Prostate gland (tissue), 2 donors: ENCODE results near the gene BTNL9.

ENCODE experiments used
- POLR2A ChIP-seq: fragments of 450-650 bp; IDR thresholded peaks from one replicate; pipeline ENCODE4 v1.6.1; 2016; ENCODE audit warnings: antibody characterized with exemption, mild to moderate bottlenecking
- POLR2AphosphoS5 ChIP-seq: sonication (generic); formaldehyde crosslinking; IDR thresholded peaks from one replicate; pipeline ENCODE4 v1.6.1; 2017; ENCODE audit warnings: antibody characterized with exemption
- TF ChIP-seq, protein P1 (sequence below), 4 experiments: fragments of 200-600 bp in 2 of 4; fragments of 450-650 bp in 2 of 4; sonication (generic) in 2 of 4; IDR thresholded peaks; 1 replicate in 3 of 4; 2 replicates in 1 of 4; pipeline ENCODE4 v1.5.1; 2016 to 2019; ENCODE audit warnings: antibody characterized with exemption in 4 of 4, mild to moderate bottlenecking in 2 of 4, moderate library complexity in 2 of 4

DNA sequence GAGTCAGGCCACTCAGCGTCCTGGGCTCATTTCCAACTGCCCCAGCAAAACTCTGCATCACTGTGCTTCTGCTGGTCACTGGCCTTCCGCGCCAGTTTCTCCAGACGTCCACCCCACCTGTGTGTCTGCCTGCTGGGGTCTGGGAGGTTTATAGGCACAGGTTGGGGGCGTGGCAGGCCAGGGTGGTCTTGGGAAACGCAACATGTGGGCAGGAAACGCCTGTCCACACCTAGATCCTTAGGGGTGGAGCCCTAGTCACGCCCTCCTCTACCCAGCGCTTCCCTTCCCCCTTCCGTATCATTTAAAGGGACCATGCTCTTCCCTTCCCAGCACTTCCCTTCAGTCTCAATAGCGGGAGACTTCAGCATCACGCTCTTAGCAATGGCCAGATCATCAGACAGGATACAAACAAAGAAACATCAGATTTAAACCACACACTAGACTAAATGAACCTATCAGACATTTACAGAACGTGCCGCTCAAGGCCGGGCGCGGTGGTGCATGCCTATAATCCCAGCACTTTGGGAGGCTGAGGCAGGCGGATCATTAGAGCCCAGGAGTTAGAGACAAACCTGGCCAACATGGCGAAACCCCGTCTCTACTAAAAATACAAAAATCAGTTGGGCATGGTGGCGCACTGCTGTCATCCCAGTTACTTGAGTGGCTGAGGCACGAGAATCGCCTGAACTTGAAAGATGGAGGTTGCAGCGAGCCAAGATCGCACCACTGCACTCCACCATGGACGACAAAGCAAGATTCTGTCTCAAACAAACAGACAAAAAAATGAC lies 11.8 kb upstream of the BTNL9 start:
- TF ChIP-seq POLR2AphosphoS5 (no peak), POLR2A (no peak)
- TF ChIP-seq, protein P1, sequence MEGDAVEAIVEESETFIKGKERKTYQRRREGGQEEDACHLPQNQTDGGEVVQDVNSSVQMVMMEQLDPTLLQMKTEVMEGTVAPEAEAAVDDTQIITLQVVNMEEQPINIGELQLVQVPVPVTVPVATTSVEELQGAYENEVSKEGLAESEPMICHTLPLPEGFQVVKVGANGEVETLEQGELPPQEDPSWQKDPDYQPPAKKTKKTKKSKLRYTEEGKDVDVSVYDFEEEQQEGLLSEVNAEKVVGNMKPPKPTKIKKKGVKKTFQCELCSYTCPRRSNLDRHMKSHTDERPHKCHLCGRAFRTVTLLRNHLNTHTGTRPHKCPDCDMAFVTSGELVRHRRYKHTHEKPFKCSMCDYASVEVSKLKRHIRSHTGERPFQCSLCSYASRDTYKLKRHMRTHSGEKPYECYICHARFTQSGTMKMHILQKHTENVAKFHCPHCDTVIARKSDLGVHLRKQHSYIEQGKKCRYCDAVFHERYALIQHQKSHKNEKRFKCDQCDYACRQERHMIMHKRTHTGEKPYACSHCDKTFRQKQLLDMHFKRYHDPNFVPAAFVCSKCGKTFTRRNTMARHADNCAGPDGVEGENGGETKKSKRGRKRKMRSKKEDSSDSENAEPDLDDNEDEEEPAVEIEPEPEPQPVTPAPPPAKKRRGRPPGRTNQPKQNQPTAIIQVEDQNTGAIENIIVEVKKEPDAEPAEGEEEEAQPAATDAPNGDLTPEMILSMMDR (IDR thresholded peaks at IDR 0.05) = no peak
